Measurements from ENCODE around the gene APBB1IP. TPM values are rescaled to one million over a fixed set of nuclear protein-coding genes. Genes with fewer than 3 reads are reported as not detected.

APBB1IP gene
- total and polyA plus RNA-seq, 2 of the 8 experiments (the other 6 are each of a cell fraction or from before 2014, with no cell fraction given) = 0.05 TPM; not detected in 1

GRCh38 chr10:26612151-26612915 lies 174.2 kb downstream of the APBB1IP start (continued):
- TF ChIP-seq ATF2 (IDR thresholded peaks at IDR 0.05; ENCODE audit: low read length) (no peak), SUZ12 (IDR thresholded peaks at IDR 0.05; ENCODE audit: low read length) (no peak), CTBP2 (IDR thresholded peaks at IDR 0.05; ENCODE audit: borderline replicate concordance, insufficient read depth, insufficient read length, low read length) (no peak), CHD1 (IDR thresholded peaks at IDR 0.05; ENCODE audit: low read depth, low read length) (no peak)

Small RNAs within 50 kb of the gene (small RNA-seq; reads per million reads assigned to genes)
- not detected for gene RNA5SP307 (ENCODE audit: insufficient read depth)

Other genes with a start within 250 kb of the APBB1IP start
- 0.27 and 0.47 TPM in 2 replicates for gene GAD2, start 221.6 kb upstream of the APBB1IP start, total RNA-seq (2021; fragmentation: NEBNext Ultra II Directional; extraction: Animal tissue kit (Norgen Biotek cat#: 25700))
- gene GAD2, start 221.6 kb upstream of the APBB1IP start, polyA plus RNA-seq (2011; rRNA removed) = 0.30 and 0.46 TPM in 2 replicates

Data from H1 (cell line).